Urinary bladder (tissue), 4 donors: ENCODE results near the gene GABBR1. TPM values are rescaled to one million over a fixed set of nuclear protein-coding genes. Genes with fewer than 3 reads are reported as not detected.
"Not testable (repeated sequence)": the region's sequence is repeated elsewhere in the genome, so short reads cannot be mapped to it uniquely, and the experiment has no call there.

Experiments used
- DNase-seq: peaks from one replicate; pipeline ENCODE4 v3.0.0-alpha.2; 2015; ENCODE audit errors: extremely low spot score
- H3K27ac ChIP-seq: one replicate; pipeline ENCODE4 v1.5.1; 2013; ENCODE audit warnings: low read depth, mild to moderate bottlenecking, moderate library complexity
- H3K36me3 ChIP-seq: one replicate; pipeline ENCODE4 v1.6.1; 2013; ENCODE audit warnings: mild to moderate bottlenecking, moderate library complexity; ENCODE audit not compliant: insufficient read depth
- H3K4me1 ChIP-seq: one replicate; pipeline ENCODE4 v1.6.1; 2013; ENCODE audit warnings: mild to moderate bottlenecking, moderate library complexity; ENCODE audit not compliant: insufficient read depth
- H3K4me3 ChIP-seq: one replicate; pipeline ENCODE4 v1.5.1; 2013; ENCODE audit warnings: low read depth, low read length
- WGBS: extraction: QIAGEN DNeasy Blood & Tissue Kit; methylation state at CpG from one replicate; pipeline ENCODE4 v1.1.7; 2013; 5-methylcytosine and 5-hydroxymethylcytosine counted together
- polyA plus RNA-seq: library from polyadenylated mRNA; stranded (reverse); fragments of 200-250 nt; gene quantifications from one replicate; pipeline ENCODE4 v1.2.3, GENCODE V29; 2013
- total RNA-seq: library from RNA; depleted of rRNA; stranded (reverse); fragments of >200 nt; gene quantifications from one replicate; pipeline ENCODE4 v1.2.3, GENCODE V29; 2014
- donor health status: healthy with polysubstance abuse.
- donor health status: healthy.

Gene GABBR1
- 39.1 TPM for total RNA-seq
- 39.4 TPM for polyA plus RNA-seq

- Histone ChIP-seq H3K4me1 (peaks cover 2% of the 10 kb centered on the region), H3K4me3 (peak within 1 kb of the TSS; percentile 94), H3K36me3 (no peaks in the 10 kb centered on the region), H3K27ac (peak within 1 kb of the TSS; percentile 67)
- under 1% methylated on average over 57 of the region's 57 CpGs for WGBS
- DNase-seq = peak; percentile 93
Measured at GRCh38 chr6:29632789-29633533, at the start of gene GABBR1. Gene GABBR1 (minus strand): TSS chr6:29633183. CDS start chr6:29632385, 798 bp downstream.

GRCh38 chr6:29681811-29682210 is 48.8 kb upstream of the GABBR1 start:
- H3K4me1 ChIP-seq = no peaks in the 10 kb centered on the region
- H3K4me3 ChIP-seq = no peak overlapping the region
- 90% methylated on average over 8 of the region's 8 CpGs for WGBS
- no peaks in the 10 kb centered on the region for H3K36me3 ChIP-seq
- DNase-seq = no peak
- H3K27ac ChIP-seq = no peak overlapping the region

GRCh38 chr6:29680904-29681303 is 47.9 kb upstream of the GABBR1 start, which contains the start of gene ZFP57:
Gene ZFP57 (minus strand): TSS chr6:29681152. CDS start chr6:29677003, 4,149 bp downstream.
- H3K4me1 ChIP-seq = no peaks in the 10 kb centered on the region
- no peak within 1 kb of the TSS for H3K4me3 ChIP-seq
- WGBS = 74% methylated on average over 31 of the region's 31 CpGs
- no peak within 1 kb of the TSS for H3K27ac ChIP-seq
- no peaks in the 10 kb centered on the region for H3K36me3 ChIP-seq
- no peak for DNase-seq

GRCh38 chr6:29680416-29680815 is 47.4 kb upstream of the GABBR1 start:
- Histone ChIP-seq H3K4me1 (no peaks in the 10 kb centered on the region), H3K36me3 (no peaks in the 10 kb centered on the region), H3K27ac (no peak overlapping the region), H3K4me3 (no peak overlapping the region)
- DNase-seq = no peak
- 87% methylated on average over 24 of the region's 24 CpGs for WGBS

- Histone ChIP-seq H3K4me1 (no peaks in the 10 kb centered on the region), H3K27ac (no peak overlapping the region), H3K36me3 (no peaks in the 10 kb centered on the region), H3K4me3 (no peak overlapping the region)
- 77% methylated on average over 13 of the region's 13 CpGs for WGBS
- DNase-seq = no peak
Measured at GRCh38 chr6:29679962-29680361, 47.0 kb upstream of the GABBR1 start.

- Histone ChIP-seq H3K4me1 (no peaks in the 10 kb centered on the region), H3K36me3 (no peaks in the 10 kb centered on the region), H3K4me3 (no peak overlapping the region), H3K27ac (no peak overlapping the region)
- 94% methylated on average over 5 of the region's 5 CpGs for WGBS
- DNase-seq = no peak
Measured at GRCh38 chr6:29678114-29678513, 45.1 kb upstream of the GABBR1 start.

GRCh38 chr6:29676981-29677601 is 44.1 kb upstream of the GABBR1 start:
- Histone ChIP-seq H3K36me3 (no peaks in the 10 kb centered on the region), H3K4me1 (no peaks in the 10 kb centered on the region), H3K4me3 (no peak overlapping the region), H3K27ac (no peak overlapping the region)
- 35% methylated on average over 2 of the region's 2 CpGs for WGBS
- DNase-seq = no peak

GRCh38 chr6:29675561-29675960 is 42.6 kb upstream of the GABBR1 start:
- H3K4me1 ChIP-seq = no peaks in the 10 kb centered on the region
- H3K27ac ChIP-seq = no peak overlapping the region
- H3K36me3 ChIP-seq = no peaks in the 10 kb centered on the region
- no peak overlapping the region for H3K4me3 ChIP-seq
- no peak for DNase-seq
- 100% methylated on average over 1 of the region's 1 CpG for WGBS

- no peak overlapping the region for H3K27ac ChIP-seq
- no peaks in the 10 kb centered on the region for H3K36me3 ChIP-seq
- no peak overlapping the region for H3K4me3 ChIP-seq
- DNase-seq = no peak
- WGBS = 84% methylated on average over 5 of the region's 5 CpGs
- H3K4me1 ChIP-seq = no peaks in the 10 kb centered on the region
Measured at GRCh38 chr6:29674008-29674407, 41.0 kb upstream of the GABBR1 start.

- WGBS = 95% methylated on average over 12 of the region's 12 CpGs
Measured at GRCh38 chr6:29673161-29673560, 40.2 kb upstream of the GABBR1 start.

GRCh38 chr6:29672116-29672515 is 39.1 kb upstream of the GABBR1 start:
- WGBS = 94% methylated on average over 5 of the region's 5 CpGs
- not testable (repeated sequence) for H3K27ac ChIP-seq, H3K4me1 ChIP-seq, DNase-seq, H3K36me3 ChIP-seq, H3K4me3 ChIP-seq

More at GRCh38 chr6:29673161-29673560, 40.2 kb upstream of the GABBR1 start:
- no peak overlapping the region for H3K4me3 ChIP-seq
- H3K27ac ChIP-seq = no peak overlapping the region
- no peak for DNase-seq
- no peaks in the 10 kb centered on the region for H3K4me1 ChIP-seq
- H3K36me3 ChIP-seq = no peaks in the 10 kb centered on the region

- no peak overlapping the region for H3K4me3 ChIP-seq
Measured at GRCh38 chr6:29671026-29671425, 38.0 kb upstream of the GABBR1 start.

GRCh38 chr6:29667158-29667557 is 34.2 kb upstream of the GABBR1 start:
- no peaks in the 10 kb centered on the region for H3K4me1 ChIP-seq
- 22% methylated on average over 5 of the region's 5 CpGs for WGBS

More at GRCh38 chr6:29671026-29671425, 38.0 kb upstream of the GABBR1 start:
- WGBS = 39% methylated on average over 1 of the region's 1 CpG
- no peak overlapping the region for H3K27ac ChIP-seq
- no peaks in the 10 kb centered on the region for H3K4me1 ChIP-seq
- no peaks in the 10 kb centered on the region for H3K36me3 ChIP-seq
- no peak for DNase-seq

GRCh38 chr6:29666826-29667130 is 33.8 kb upstream of the GABBR1 start:
- H3K4me3 ChIP-seq = no peak overlapping the region
- H3K27ac ChIP-seq = no peak overlapping the region
- 70% methylated on average over 1 of the region's 1 CpG for WGBS
- no peaks in the 10 kb centered on the region for H3K36me3 ChIP-seq
- DNase-seq = no peak
- H3K4me1 ChIP-seq = no peaks in the 10 kb centered on the region

More at GRCh38 chr6:29667158-29667557, 34.2 kb upstream of the GABBR1 start:
- DNase-seq = no peak
- Histone ChIP-seq H3K36me3 (no peaks in the 10 kb centered on the region), H3K27ac (no peak overlapping the region), H3K4me3 (no peak overlapping the region)
